RCC 7860 (cell line): ENCODE measurements around the gene SGO2.

Experiments
- DNase-seq: peaks from one replicate; pipeline ENCODE4 v3.0.0-alpha.2; 2015; ENCODE audit warnings: low spot score
- FAIRE-seq: peaks from 2 replicates; lab custom pipeline; 2012; peaks lifted over from hg19 to GRCh38; lab: Jason Lieb, UNC

The SGO2 gene, protein sequence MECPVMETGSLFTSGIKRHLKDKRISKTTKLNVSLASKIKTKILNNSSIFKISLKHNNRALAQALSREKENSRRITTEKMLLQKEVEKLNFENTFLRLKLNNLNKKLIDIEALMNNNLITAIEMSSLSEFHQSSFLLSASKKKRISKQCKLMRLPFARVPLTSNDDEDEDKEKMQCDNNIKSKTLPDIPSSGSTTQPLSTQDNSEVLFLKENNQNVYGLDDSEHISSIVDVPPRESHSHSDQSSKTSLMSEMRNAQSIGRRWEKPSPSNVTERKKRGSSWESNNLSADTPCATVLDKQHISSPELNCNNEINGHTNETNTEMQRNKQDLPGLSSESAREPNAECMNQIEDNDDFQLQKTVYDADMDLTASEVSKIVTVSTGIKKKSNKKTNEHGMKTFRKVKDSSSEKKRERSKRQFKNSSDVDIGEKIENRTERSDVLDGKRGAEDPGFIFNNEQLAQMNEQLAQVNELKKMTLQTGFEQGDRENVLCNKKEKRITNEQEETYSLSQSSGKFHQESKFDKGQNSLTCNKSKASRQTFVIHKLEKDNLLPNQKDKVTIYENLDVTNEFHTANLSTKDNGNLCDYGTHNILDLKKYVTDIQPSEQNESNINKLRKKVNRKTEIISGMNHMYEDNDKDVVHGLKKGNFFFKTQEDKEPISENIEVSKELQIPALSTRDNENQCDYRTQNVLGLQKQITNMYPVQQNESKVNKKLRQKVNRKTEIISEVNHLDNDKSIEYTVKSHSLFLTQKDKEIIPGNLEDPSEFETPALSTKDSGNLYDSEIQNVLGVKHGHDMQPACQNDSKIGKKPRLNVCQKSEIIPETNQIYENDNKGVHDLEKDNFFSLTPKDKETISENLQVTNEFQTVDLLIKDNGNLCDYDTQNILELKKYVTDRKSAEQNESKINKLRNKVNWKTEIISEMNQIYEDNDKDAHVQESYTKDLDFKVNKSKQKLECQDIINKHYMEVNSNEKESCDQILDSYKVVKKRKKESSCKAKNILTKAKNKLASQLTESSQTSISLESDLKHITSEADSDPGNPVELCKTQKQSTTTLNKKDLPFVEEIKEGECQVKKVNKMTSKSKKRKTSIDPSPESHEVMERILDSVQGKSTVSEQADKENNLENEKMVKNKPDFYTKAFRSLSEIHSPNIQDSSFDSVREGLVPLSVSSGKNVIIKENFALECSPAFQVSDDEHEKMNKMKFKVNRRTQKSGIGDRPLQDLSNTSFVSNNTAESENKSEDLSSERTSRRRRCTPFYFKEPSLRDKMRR

DNA sequence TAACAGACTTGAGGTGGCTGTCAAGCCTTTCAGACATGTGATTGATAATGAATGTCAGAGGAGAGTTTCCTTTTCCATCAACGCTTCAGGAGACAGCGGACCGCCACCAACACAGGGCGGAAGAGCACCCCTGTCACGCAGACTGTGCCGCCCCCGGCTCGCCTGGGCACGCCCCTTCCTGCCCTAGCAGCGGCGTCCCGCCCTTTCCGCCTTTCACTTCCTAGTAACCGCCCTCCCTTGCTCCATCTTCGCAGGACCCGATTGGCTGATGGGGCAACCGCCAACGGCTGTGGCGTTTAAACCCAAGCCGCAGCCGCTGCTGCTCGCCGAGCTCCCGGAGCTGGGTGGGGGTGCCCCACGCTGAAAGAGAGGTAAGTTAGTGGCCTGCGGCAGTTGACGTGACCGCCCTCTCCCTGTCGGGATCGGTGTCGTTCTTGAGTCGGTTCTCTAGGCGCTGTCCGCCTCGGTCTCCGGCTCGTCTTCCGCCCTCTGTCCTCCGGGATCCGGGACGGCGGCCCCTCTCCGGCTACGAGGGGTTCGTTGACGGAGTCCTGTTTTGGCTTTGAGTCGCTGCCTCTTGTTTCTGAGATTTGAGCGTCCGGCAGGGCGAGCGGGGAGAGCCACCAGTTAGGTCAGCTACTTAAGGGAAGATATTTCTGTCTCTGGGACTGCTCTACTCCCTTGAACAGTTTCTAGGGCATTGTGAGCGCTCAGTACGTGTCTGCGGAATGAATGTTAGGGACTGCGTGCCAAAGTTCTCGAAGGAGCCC is at the start of gene SGO2:
TSS of gene SGO2 (plus strand) at position 326 of the 770 bp plus-strand sequence. CDS start 6,769 bp downstream, outside the sequence.
- DNase-seq (peak; percentile 88), FAIRE-seq (peak; percentile 91)

DNA sequence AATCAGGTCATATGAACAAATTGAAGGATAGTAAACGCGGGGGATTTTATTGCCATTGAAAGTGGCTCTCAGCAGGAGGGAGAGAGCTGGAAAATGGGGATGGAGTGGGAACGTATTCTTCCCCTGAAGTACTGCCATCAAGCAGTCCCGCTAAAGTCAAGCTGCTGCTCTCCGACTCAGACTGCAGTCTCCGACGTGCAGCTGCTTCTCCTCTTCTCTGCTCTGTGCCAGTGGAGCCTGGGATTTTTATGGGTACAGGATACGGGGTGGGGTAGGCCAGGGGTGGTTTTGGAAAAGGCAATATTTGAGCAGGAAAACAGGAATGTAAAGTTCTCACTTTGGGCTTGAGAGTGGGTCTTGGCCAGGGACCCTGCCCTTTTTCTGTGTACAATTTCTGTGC is 49.2 kb upstream of the SGO2 start:
- FAIRE-seq: no peak
- no peak for DNase-seq

DNA sequence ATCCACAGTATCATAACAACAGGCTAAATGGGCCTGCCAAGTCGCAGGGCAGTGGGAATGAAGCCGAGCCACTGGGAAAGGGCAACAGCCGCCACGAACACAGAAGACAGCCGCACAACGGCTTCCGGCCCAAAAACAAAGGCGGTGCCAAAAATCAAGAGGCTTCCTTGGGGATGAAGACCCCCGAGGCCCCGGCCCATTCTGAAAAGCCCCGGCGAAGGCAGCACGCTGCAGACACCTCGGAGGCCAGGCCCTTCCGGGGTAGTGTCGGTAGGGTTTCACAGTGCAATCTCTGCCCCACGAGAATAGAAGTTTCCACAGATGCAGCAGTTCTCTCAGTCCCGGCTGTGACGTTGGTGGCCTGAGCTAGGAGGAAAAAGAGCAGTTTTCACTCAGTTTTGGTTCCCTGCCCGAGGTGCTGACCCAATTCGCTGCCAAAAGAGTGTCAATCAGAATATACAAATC is 48.3 kb upstream of the SGO2 start:
- no peak for DNase-seq
- no peak for FAIRE-seq

DNA sequence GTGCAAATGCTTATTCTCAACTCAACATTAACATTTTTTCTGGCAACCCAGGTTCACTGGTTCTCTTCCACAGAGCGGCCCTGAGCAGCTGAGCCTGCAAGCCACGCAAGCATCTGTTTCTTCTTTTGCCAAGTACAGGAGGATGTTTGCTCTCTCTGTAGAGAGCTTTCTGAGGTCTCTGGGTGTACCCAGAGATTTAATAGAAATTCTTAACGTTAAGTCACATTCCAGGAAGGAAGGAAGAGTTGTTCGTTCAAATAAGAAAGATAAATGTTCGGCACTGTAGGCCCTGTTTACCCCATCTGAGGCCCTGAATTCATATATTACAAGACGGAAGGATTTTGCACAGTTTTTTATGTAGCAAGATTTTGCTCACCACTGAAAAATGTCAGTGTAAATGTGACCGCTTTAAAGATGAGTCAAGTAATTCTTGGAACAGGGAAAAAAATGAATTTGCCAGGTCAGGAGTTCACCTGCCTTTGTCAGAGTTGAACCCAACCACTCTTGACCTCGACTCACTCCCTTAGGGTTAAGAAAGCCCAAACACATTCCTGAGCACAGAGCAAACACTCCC is 46.2 kb upstream of the SGO2 start:
- DNase-seq: peak; percentile 52
- FAIRE-seq: peak; percentile 8

DNA sequence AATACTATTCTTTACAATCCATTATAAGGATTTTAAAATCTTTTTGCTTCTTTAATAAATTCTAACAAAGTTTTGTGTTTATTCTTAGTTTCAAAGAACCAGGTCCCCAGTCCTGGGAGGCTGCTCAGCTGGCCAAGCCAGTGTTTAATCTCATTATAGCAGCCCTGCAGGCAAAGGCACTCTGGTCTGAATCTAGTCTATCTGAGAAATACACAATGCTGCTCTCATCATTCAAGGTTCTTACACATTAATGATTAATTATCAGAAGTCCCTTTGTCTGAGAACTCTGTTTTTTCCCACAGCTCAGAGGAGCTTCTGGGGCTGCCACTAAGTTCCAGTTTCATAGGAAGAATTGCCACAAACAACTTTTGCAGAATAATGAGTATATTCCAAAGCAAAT is 43.8 kb upstream of the SGO2 start:
- DNase-seq (no peak), FAIRE-seq (no peak)

DNA sequence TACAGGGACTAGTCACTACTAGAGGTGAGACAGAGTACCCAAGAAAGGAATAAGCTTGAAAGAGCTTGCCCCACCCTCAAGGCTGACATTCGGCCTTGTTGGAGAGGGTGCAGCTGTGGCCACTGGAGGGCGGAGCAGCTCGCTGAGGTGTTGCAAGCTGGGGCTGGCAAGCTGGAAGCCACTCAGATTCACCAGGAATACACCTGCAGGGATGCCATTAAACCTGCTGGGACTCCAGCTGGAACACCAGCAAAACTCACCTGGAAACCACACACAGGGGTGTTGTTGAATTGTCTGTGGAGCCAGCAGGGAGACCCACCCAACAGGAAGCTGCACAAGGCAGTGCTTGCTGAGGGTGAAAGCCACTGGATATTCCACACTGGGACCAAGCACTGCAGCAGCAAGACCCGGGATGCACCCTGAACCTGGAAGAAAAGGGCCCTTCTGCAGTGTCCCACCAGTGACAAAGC is 42.2 kb upstream of the SGO2 start:
- FAIRE-seq: no peak

DNA sequence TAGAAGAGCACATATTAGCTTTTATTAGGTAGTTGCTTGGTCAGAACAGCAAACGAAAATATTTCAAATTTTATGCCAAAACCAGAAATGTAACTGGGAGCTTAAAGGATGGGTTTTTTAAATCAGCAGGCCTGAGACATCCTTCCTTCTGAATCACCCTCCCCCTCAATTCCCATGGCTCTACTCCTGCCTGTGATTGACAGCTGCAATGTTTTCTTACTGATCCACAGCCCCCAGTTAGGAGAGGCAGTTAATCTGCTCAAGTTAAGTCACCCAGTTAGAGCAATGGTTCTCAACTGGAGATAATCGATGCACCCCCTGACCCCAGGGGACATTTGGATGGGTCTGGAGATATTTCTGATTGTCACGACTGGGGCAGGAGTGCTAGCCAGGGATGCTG is 41.1 kb upstream of the SGO2 start:
- FAIRE-seq: no peak
- DNase-seq: no peak

More for the DNA sequence above, 42.2 kb upstream of the SGO2 start:
- peak; percentile 18 for DNase-seq

DNA sequence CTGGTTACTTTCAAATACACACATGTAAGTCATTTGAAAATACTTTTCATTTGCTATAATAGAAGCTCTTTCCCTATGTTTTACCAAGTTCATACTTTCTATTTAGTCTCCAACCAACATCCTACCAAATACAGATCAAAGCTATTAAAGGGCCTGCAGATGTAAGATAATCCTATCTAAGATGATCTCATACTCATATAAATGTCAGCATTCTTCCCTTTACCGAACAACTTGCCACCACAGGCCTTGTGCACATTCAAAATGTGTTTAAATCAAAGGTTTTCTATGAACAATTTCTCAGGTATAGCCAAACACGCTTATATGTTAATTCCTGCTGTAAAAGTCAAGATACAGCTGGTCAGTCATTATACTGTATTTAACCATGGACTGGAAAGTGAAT is 39.5 kb upstream of the SGO2 start:
- DNase-seq (no peak), FAIRE-seq (no peak)

DNA sequence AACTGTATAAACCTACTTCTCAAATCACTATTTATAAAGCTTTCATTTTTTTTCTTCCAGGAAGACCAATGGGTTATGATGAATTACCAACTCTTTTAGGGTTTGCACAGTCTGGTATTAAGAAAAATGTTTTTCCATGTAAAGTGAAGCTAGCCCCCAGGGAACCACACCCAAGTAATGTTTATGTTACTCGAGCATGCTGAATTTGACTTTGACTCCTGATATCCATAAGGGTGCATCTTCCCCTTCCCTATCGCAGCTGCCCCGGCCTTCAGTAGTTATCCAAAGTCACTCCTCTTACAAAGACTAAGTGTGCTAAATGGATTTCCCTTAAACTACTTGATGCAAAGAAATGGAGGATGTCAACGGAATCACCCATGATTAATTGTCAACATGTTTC is 37.8 kb upstream of the SGO2 start:
- FAIRE-seq (no peak), DNase-seq (no peak)

DNA sequence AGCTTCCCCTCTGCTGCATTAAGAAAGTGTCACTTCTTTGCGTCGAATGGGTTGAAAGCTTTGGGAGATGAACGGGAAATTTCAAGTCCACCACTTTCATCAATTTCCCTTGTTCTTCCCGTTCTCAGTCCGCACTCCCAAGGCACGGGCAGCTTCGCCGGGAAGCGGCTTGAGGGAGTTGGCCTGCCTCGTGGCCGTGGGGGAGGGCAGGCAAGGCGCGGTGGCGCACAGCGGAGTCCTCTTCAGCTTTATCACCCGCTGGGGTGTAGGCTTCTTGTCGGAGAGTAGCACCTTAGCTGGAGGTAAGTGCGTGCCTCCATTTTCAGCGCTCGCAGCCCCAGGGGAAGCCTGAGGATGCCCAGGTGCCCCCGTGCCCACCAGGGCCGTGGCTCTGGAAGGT is 36.0 kb upstream of the SGO2 start:
- no peak for FAIRE-seq
- no peak for DNase-seq

DNA sequence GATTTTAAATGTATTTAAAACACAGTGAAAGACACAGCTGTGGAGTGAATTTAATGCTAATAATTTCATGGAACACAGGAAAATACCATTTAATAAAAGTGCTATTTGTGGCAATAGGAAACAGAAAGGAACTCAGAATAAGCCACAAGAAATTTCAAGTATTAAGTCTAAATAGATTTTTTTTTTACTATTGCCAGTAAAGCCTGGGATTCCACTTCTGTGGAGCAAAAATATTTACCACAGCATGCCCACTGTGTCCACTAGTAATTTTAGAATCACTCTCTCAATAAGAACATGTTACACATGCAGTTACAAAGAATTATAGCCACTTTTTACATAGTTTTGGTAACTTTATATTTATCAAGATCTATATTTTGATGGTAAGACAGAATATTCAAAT is 33.4 kb upstream of the SGO2 start:
- FAIRE-seq (no peak), DNase-seq (no peak)

DNA sequence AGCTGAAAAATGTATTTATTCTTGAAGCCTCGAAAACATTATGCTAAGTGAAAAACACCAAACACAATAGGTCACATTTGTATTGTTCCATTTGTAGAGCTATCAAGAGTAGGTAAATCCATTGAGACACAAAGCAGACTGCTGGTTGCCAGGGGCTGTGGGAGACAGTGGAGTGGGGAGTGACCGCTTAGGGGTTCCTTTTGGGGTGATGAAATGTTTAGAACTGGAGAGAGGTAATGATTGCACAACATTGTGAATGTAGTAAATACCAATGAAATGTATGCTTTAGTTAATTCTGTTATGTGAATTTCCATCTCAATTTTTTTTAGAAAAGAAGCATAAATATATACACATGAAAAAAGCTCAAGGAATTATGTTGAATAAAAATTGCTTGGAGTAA is 32.0 kb upstream of the SGO2 start:
- no peak for DNase-seq
- no peak for FAIRE-seq

DNA sequence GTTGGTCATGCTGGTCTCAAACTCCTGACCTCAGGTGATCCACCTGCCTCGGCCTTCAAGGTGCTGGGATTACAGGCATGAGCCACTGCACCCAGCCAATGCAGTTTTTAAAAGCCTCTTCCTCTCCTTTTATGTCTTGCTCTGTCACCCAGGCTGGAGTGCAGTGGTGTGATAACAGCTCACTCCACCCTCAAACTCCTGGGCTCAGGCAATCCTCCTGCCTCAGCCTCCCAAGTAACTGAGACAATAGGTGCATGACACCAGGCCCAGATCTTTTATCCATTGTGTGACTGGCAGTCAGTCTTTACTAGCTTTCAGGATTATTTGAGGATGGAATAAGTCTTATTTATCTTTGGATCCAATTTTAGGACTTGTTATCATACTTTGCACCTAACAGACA is 29.3 kb upstream of the SGO2 start:
- DNase-seq: no peak
- FAIRE-seq: no peak

DNA sequence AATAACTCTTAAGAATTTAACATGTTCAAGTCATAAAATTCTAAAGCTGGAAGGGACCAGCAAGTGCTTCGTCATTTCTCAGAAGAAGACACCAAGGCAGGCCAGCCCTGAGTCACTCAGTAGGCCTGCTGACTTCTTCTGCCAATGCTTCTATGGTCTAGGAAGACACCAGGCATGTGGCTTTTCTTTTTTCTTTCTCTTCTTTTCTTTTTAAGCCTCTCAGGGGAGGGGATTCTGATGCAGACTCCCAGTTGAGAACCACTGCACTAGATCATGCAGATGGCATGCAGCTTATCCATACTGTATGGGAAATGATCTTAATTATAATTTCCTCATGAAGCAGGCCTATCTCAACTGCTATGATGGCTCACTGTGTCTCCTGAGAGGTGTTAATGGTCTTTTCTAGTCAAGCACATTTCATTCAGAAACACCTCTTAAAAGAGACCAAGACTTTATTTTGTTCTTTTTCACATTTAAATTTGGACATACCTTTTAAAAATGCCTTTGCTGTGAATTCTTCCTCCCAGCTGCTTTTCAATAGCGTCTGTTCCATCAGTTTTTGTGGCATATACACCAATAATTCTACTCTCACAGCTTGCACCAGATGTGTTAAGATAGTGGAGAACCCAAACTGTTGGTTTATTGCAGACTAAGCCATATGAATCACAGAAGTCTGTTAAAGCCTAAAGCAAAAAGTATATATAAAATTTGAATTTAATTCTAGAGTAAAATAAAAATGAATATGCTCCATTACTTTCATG is 27.4 kb upstream of the SGO2 start:
- FAIRE-seq: no peak

DNA sequence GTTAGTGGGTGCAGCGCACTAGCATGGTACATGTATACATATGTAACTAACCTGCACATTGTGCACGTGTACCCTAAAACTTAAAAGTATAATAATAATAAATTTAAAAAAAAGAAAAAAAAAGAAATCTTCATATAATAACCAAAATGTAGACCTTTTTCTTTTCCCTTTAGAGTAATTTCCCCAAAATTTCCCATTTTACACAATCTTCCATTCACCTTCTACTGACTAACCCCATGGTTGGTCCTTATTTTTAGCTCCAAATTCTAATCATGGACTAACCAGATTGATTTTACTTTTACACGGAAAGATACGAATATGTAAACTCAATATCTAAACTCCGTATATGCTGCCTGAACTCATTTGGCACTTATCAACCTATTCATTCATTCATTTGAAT is 23.8 kb upstream of the SGO2 start:
- DNase-seq: no peak
- no peak for FAIRE-seq

More for the DNA sequence above, 27.4 kb upstream of the SGO2 start:
- DNase-seq: no peak

DNA sequence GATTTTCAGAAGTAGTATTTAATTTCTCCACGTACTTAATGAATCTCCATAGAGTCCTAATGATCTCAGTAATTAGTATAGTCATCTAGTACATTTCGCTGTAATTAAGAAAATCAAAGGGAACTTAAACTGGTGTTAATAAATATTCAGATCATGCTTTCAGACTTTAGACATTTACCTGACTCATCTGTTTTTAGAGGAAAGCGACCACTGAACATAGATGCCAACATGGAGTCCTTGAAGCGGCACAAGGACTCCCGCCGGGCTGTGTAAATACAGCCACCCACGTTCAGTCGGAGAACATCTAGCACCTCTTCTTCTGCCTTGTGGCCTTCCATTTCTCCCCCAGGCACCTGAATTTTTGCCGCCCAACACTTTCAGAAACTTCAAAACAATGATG is 19.3 kb upstream of the SGO2 start:
- FAIRE-seq: no peak
- DNase-seq: no peak

DNA sequence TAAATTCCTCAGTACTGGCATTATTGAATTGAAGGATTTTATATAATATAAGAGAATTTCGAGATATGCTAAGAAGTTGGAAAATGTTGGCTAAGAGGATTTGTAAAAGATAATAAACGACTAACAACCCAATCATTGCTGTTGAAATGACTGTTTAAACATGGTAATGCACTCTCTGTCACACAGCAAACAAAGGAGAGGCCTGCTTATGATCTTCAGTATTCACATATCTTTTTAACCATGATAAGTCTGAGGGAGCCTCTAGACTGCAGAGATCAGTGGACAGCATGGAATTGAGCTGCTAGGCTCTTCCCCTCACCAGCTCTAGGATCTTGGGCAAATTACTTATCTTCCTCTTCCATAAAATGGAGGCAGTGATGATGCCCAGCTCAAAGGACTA is 18.8 kb upstream of the SGO2 start:
- DNase-seq (no peak), FAIRE-seq (no peak)

DNA sequence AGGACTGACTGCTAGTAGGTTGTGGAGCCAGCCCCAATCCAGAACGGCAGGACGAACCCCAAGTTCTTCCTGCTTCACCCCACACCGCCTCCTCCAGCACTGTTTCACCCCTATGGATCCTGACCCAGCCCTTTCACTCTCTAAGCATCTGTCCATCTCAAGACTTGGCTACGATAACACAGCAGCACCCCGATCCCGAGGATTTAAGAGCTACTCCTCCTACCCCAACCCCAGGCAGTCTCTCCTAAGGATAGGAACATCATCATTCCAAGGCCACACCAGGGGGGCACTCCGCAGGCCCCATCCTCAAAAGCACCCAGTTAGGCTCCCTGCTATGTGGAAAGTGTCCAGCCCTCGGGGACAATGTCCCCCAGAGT is 16.8 kb upstream of the SGO2 start:
- DNase-seq: no peak
- no peak for FAIRE-seq
